GM21528 (cell line): ENCODE data around the gene ANKRD65.
"Not testable (repeated sequence)": the region's sequence is repeated elsewhere in the genome, so short reads cannot be mapped to it uniquely, and the experiment has no call there.

Source experiments
- ATAC-seq: cut with Tn5 transposase; IDR thresholded peaks from one replicate; pipeline ENCODE4 v1.9.1; 2021; ENCODE audit warnings: mild to moderate bottlenecking, moderate library complexity; ENCODE audit not compliant: unreplicated experiment, low FRiP score

ANKRD65 gene

DNA sequence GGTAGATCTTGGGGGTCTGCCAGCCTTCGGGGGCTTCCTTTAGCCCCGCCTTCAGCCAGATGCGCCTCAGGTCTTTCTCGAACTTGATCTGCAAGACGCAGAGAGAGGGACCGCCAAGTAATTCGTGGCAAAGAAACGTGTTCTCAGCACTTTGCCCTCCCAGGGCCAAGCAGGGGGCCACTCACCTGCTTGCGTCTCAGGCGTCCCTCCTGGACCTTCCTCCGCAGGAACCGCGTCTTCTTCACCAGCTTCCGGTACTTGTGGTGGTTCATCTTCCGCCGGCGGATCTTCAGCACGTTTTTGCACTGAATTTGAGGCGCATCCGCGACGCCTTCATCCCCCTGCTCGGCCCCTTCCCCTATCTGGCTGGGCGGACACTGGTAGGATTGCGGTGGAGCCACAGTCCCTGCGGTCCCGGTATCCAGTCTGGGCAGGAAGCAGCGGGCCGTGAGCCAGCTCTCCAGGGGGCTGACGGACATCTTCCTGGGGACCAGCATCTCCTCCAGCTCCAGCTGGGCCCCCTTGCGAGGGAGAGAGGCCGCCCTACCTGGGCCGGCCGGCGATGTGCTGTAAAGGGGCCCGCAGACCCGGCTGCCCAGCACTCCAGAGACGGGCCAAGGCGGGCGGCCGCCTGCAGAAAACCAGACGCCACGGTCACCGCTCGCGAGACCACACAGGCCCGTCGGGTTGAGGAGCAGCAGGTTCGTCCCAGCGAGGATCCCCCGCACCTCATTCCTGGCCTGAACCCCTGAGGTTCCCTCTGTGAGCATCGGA lies 47.1 kb downstream of the ANKRD65 start:
- ATAC-seq: no peak

DNA sequence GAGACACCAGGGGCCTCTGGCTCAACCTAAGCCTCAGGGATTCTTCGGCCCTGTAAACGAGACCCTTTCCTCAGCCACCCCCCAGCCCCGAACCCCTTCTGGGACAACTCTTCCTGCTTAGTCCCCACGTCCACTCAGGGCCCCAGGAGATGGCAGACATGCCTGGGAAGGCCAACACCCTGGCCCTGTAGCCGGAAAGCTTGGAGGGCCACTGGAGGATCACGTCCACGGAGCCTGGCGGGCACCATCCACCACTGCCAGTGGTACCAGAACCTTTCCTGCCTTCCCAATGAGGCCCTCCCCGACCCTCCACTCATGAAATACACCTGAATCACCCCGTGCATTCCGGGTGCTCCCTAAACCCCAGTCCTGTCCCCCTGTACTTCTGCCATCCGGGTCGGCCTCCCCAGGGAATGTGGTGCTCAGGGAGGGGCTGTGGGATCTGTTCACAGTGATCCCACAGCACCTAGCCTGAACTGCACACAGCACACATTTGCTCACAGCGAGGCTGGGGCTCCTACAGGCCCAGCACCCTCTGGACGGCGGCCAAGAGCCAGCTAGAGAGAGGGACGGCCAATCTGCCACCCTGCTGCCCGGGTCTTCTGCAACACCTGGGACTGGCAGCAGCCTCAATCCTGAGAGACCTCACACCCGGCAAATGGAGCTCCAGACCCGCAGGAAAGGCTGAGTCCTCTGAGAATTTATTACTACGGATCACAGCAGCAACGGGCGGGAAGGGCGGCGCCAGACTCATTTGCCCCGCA lies 47.8 kb downstream of the ANKRD65 start:
- ATAC-seq: no peak

DNA sequence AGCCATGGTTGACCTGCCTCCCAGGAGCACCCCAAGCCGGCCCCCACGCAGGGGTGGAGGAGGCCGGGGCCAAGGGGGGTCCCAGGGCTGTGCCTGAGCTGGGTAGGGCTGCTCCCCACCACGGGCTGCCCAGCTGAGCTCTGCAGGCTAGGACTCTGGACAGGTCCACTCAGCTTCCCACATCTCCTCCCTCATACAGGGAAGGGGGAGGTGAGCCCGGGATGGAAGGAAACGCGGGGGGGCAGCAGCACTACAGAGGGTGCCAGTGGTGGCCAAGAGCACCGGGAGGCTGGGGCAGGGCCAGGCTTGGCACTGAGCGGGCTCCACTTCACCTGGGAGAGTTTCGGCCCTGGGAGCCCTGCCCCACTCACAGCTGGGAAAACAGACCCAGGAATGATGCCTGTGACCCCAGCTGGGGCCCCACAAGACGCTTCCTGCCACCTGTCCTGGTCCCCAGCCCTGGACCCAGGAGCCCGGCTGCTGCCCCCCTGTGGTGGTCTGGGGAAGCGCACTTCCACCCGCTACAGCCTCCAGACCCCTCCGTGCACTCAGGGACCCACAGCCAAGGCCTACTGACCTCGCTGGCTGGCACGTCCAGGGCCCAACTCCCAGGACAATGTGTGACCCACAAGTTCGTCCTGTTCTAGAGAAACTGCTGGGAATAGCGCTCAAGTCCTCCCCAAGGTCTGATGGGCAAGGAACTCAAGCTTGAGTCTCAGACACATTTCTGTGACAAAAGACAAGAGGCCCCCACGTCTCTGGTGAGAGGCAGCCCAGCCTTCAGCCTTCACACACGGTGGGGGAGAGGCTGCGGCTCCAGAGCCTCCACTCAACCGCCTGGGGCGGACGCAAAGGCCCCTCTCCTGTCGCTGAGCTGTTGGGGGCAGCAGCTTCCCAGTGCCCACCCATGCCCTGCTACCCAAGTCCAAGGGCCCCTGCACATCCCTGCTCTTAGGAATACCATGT lies 49.0 kb downstream of the ANKRD65 start:
- ATAC-seq: no peak

DNA sequence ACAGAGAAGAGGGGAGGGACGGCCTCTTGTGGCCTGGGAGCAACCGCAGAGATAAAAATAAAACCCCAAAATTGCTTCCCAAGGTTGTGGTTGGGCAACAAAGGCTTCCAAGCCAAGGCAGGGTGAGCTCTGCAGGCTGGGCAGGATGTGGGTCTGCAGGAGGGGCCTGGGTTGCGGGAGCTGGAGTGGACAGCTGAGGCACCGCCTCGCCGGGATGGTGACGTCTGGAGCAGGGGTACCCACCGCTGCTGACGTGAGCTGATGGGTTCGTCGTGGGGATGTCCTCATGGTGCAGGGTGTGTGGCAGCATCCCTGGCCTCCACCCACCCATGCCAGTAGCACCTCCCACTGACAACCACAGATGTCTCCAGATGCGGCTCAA lies 49.7 kb downstream of the ANKRD65 start:
- ATAC-seq: no peak

DNA sequence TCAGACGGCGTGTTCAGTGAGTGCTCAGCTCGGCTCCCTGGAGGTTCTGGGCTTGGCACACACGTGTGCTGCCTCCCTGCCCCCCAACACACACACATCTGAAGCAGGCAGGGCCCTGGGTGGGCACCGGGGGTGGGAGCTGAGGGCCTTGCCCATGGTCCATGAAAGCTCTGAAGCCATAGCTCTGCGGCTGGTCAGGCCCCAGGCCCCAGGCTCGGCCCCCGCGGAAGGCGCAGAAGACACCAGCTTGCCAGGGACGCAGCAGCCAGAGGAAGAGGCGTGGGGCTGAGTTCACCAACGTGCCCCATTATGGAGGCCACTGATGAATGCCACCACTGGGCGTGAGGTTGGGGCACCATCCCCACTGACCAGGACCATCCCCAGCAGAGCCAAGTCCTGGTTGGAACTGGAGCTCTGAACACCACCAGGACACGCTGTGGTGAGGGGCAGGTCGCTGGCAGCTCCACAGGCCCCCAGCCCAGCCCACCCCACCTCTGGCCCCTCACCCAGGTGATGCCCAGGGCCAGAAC lies 50.2 kb downstream of the ANKRD65 start:
- ATAC-seq: no peak

DNA sequence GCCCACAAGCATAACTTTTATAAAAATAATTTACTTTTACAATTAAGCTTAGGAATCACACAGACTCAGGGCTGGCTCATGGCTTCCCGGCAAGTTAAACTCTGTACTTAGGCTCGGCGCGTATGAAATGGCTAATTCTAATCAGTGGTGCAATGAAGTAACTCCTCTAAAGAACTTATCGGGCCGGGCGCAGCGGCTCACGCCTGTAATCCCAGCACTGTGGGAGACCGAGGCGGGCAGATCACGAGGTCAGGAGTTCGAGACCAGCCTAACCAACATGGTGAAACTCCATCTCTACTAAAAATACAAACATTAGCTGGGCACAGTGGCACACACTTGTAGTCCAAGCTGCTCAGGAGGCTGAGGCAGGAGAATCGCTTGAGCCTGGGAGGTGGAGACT lies 51.0 kb downstream of the ANKRD65 start:
- not testable (repeated sequence) for ATAC-seq
